ENCODE data around the gene PRSS36. TPM values are rescaled to one million over a fixed set of nuclear protein-coding genes. Genes with fewer than 3 reads are reported as not detected.

PRSS36 gene
- total RNA-seq, 1 experiment from 2014 or later, result 0.23 TPM

DNA sequence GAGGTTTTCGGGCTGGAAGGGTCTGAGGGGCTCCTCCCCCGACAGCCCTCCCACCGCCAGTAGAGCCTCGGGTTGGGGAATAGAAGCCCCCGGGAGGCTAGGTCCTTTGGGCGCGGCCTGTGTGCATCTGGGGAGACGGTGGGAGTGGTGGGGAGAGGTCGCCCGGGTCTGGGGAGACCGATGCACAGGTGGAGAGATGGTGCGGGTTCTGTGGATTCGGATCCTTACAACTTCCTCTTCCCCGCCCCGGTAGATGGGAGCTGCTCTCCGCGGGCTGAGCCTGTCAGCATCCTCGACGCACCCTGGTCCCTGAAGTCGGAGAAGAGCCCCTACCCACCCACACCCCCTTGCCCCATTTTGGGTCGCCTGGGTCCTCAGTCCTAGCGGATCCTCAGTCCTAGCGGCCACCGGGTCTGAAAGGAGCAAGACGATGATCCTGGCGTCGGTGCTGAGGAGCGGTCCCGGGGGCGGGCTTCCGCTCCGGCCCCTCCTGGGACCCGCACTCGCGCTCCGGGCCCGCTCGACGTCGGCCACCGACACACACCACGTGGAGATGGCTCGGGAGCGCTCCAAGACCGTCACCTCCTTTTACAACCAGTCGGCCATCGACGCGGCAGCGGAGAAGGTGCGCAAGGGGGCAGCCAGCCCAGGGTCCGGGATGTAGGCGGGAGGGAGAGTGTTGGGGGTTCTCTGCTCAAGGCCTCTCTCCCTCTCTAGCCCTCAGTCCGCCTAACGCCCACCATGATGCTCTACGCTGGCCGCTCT lies 40.9 kb downstream of the PRSS36 start:
- Histone ChIP-seq H3K9me3 (ENCODE audit: control insufficient read depth, insufficient read depth, low read depth, low read length) (no peaks in the 10 kb centered on the region), H3K36me3 (ENCODE audit: control insufficient read depth, insufficient read depth, low read length) (no peaks in the 10 kb centered on the region; the same call in 1 of the 2 replicates), H3K4me1 (ENCODE audit: control insufficient read depth, insufficient read depth, low read length) (peaks cover 17% of the 10 kb centered on the region), H3K27me3 (ENCODE audit: control insufficient read depth, insufficient read depth, low read length) (no peaks in the 10 kb centered on the region), H3K4me3 (ENCODE audit: low read depth in 2 of 2, low read length in 2 of 2) (peak overlapping the region; percentile 78 to 94), H3K27ac (ENCODE audit: low read length) (peak overlapping the region; percentile 81)
- ATAC-seq, result no peak
- CTCF ChIA-PET, result no interaction called here
- no peak for DNase-seq (ENCODE audit: low read depth, low spot score)
- no peak for TF ChIP-seq SIN3A (IDR thresholded peaks at IDR 0.05; ENCODE audit: borderline replicate concordance, insufficient read depth, low read depth, low read length)
- TF ChIP-seq, protein P1, sequence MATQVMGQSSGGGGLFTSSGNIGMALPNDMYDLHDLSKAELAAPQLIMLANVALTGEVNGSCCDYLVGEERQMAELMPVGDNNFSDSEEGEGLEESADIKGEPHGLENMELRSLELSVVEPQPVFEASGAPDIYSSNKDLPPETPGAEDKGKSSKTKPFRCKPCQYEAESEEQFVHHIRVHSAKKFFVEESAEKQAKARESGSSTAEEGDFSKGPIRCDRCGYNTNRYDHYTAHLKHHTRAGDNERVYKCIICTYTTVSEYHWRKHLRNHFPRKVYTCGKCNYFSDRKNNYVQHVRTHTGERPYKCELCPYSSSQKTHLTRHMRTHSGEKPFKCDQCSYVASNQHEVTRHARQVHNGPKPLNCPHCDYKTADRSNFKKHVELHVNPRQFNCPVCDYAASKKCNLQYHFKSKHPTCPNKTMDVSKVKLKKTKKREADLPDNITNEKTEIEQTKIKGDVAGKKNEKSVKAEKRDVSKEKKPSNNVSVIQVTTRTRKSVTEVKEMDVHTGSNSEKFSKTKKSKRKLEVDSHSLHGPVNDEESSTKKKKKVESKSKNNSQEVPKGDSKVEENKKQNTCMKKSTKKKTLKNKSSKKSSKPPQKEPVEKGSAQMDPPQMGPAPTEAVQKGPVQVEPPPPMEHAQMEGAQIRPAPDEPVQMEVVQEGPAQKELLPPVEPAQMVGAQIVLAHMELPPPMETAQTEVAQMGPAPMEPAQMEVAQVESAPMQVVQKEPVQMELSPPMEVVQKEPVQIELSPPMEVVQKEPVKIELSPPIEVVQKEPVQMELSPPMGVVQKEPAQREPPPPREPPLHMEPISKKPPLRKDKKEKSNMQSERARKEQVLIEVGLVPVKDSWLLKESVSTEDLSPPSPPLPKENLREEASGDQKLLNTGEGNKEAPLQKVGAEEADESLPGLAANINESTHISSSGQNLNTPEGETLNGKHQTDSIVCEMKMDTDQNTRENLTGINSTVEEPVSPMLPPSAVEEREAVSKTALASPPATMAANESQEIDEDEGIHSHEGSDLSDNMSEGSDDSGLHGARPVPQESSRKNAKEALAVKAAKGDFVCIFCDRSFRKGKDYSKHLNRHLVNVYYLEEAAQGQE (IDR thresholded peaks at IDR 0.05; ENCODE audit: insufficient read depth in 1 of 2, low read depth in 2 of 2, low read length in 1 of 2), result no peak
- no peak for TF ChIP-seq POLR2AphosphoS5 (IDR thresholded peaks at IDR 0.05; ENCODE audit: low read depth, low read length)
- TF ChIP-seq, protein P2, sequence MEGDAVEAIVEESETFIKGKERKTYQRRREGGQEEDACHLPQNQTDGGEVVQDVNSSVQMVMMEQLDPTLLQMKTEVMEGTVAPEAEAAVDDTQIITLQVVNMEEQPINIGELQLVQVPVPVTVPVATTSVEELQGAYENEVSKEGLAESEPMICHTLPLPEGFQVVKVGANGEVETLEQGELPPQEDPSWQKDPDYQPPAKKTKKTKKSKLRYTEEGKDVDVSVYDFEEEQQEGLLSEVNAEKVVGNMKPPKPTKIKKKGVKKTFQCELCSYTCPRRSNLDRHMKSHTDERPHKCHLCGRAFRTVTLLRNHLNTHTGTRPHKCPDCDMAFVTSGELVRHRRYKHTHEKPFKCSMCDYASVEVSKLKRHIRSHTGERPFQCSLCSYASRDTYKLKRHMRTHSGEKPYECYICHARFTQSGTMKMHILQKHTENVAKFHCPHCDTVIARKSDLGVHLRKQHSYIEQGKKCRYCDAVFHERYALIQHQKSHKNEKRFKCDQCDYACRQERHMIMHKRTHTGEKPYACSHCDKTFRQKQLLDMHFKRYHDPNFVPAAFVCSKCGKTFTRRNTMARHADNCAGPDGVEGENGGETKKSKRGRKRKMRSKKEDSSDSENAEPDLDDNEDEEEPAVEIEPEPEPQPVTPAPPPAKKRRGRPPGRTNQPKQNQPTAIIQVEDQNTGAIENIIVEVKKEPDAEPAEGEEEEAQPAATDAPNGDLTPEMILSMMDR (IDR thresholded peaks at IDR 0.05), result no peak
- TF ChIP-seq TCF7L2 (IDR thresholded peaks at IDR 0.05; ENCODE audit: low read depth, low read length), result no peak
- POLR2A ChIA-PET, result no interaction called here
- intact Hi-C loops (cut with micrococcal nuclease; ENCODE audit: unreplicated experiment), result no loop called here
- BruUV-seq (replicated peaks), result TSS peak; percentile 71
- in situ Hi-C loops (cut with HindIII; ENCODE audit: low pct_unique_long_range_greater_than_20kb, low sequenced_read_pairs), result no loop called here

DNA sequence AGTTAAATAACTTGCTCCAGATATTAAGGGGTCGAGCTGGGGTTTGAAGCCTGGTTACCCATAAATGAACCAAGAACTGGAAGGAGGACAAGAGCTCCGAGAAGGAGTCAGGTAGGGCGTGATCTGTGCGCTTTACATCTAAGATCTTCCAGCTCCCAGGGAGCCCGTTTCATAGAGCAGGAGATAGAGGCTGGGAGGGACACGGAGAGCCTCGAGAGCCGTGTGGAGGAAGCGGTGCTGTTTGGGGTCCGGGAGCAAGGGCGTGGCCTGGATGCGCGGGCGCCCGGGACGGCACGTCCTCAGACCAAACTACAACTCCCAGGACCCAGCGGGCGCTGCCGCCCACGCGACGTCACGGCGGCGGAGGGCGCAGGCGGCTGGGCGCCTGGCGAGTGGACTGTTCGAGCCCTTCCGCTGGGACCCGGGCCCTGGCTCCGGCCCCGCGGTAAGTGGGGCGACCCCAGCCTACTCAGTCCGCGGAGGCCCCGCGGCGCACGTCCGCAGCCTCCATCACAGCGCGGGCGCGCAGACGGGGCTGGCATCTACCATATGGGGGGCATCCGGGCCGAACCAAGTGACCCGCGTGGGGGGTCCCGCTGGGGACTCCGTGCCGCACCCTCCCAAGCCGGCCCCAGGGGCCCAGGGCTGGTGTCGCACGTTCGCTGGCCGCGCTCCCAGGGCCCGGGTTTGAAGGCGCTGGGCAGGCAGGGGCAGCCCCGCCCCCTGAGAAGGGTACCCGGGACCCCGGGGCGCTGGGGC lies 41.7 kb downstream of the PRSS36 start, which contains the start of gene BCKDK:
Gene BCKDK, plus strand, starts transcription at position 352 of the 759 bp plus-strand sequence. CDS start 838 bp downstream, outside the sequence.
- intact Hi-C loops (cut with micrococcal nuclease; ENCODE audit: unreplicated experiment), result no loop called here
- DNase-seq (ENCODE audit: low read depth, low spot score) (no peak), ATAC-seq (peak; percentile 95)
- Histone ChIP-seq H3K9me3 (ENCODE audit: control insufficient read depth, insufficient read depth, low read depth, low read length) (no peaks in the 10 kb centered on the region), H3K4me3 (ENCODE audit: low read depth in 2 of 2, low read length in 2 of 2) (peak within 1 kb of the TSS; percentile 78 to 94), H3K27ac (ENCODE audit: low read length) (peak within 1 kb of the TSS; percentile 81), H3K36me3 (ENCODE audit: control insufficient read depth, insufficient read depth, low read length) (no peaks in the 10 kb centered on the region; the same call in 1 of the 2 replicates), H3K4me1 (ENCODE audit: control insufficient read depth, insufficient read depth, low read length) (peaks cover 9% of the 10 kb centered on the region), H3K27me3 (ENCODE audit: control insufficient read depth, insufficient read depth, low read length) (no peaks in the 10 kb centered on the region)
- CTCF ChIA-PET, result no interaction called here
- in situ Hi-C loops (cut with HindIII; ENCODE audit: low pct_unique_long_range_greater_than_20kb, low sequenced_read_pairs), result no loop called here
- POLR2A ChIA-PET, result interaction anchor here (0.6 kb wide), 1 partner anchor 111 kb away, joined by 4 read pairs; no protein-coding TSS in a partner anchor
- TF ChIP-seq, protein P1 (IDR thresholded peaks at IDR 0.05; ENCODE audit: insufficient read depth in 1 of 2, low read depth in 2 of 2, low read length in 1 of 2), result no peak
- peak; percentile 46 for TF ChIP-seq POLR2AphosphoS5 (IDR thresholded peaks at IDR 0.05; ENCODE audit: low read depth, low read length)
- no TSS peak for BruUV-seq (replicated peaks)
